Muscle layer of colon (tissue), 2 donors: ENCODE results near the gene VIPR2.
"Not testable (repeated sequence)": the region's sequence is repeated elsewhere in the genome, so short reads cannot be mapped to it uniquely, and the experiment has no call there.

ENCODE experiments used
- H3K27ac ChIP-seq: one replicate; pipeline ENCODE4 v1.7.0; 2013; ENCODE audit warnings: low read depth, mild to moderate bottlenecking, low read length, moderate library complexity
- H3K27me3 ChIP-seq, 2 donors: one replicate each; pipeline ENCODE4 v1.7.0; 2013; ENCODE audit warnings: low read length in 2 of 2, mild to moderate bottlenecking in 2 of 2; ENCODE audit not compliant: insufficient read depth in 2 of 2, control insufficient read depth in 1 of 2
- H3K36me3 ChIP-seq: one replicate; pipeline ENCODE4 v1.7.0; 2013; ENCODE audit warnings: mild to moderate bottlenecking, low read length; ENCODE audit not compliant: insufficient read depth
- H3K4me1 ChIP-seq: one replicate; pipeline ENCODE4 v1.7.0; 2013; ENCODE audit warnings: mild to moderate bottlenecking, low read length; ENCODE audit not compliant: insufficient read depth
- H3K4me3 ChIP-seq, 2 donors: one replicate each; pipeline ENCODE4 v1.7.0; 2013; ENCODE audit warnings: low read length in 2 of 2, low read depth in 1 of 2, mild to moderate bottlenecking in 1 of 2, moderate library complexity in 1 of 2
- H3K9ac ChIP-seq: one replicate; pipeline ENCODE4 v1.7.0; 2013; ENCODE audit warnings: low read length
- H3K9me3 ChIP-seq: one replicate; pipeline ENCODE4 v1.7.0; 2013; ENCODE audit warnings: mild to moderate bottlenecking, low read length
- donor health status: abdominal sarcoma.
- donor health status: Adenocarcinoma of cecum.

Gene VIPR2

GRCh38 chr7:158993591-158993990, 151.1 kb downstream of the VIPR2 start:
- Histone ChIP-seq H3K27me3 (peaks cover 17 to 47% of the 10 kb centered on the region in 2 donors), H3K9ac (no peak overlapping the region), H3K4me3 (no peak overlapping the region), H3K27ac (no peak overlapping the region), H3K4me1 (no peaks in the 10 kb centered on the region), H3K36me3 (no peaks in the 10 kb centered on the region), H3K9me3 (no peaks in the 10 kb centered on the region)

GRCh38 chr7:158992759-158993158, 151.9 kb downstream of the VIPR2 start:
- H3K4me3 ChIP-seq, result no peak overlapping the region
- H3K9me3 ChIP-seq, result no peaks in the 10 kb centered on the region
- H3K27me3 ChIP-seq, result peaks cover 17 to 47% of the 10 kb centered on the region in 2 donors
- no peaks in the 10 kb centered on the region for H3K4me1 ChIP-seq
- no peaks in the 10 kb centered on the region for H3K36me3 ChIP-seq
- no peak overlapping the region for H3K27ac ChIP-seq
- no peak overlapping the region for H3K9ac ChIP-seq

GRCh38 chr7:158991824-158992621, 152.6 kb downstream of the VIPR2 start:
- H3K27ac ChIP-seq, result no peak overlapping the region
- H3K4me1 ChIP-seq, result no peaks in the 10 kb centered on the region
- no peaks in the 10 kb centered on the region for H3K9me3 ChIP-seq
- no peak overlapping the region for H3K4me3 ChIP-seq
- no peaks in the 10 kb centered on the region for H3K36me3 ChIP-seq
- H3K27me3 ChIP-seq, result peaks cover 11 to 44% of the 10 kb centered on the region in 2 donors
- H3K9ac ChIP-seq, result no peak overlapping the region

DNA sequence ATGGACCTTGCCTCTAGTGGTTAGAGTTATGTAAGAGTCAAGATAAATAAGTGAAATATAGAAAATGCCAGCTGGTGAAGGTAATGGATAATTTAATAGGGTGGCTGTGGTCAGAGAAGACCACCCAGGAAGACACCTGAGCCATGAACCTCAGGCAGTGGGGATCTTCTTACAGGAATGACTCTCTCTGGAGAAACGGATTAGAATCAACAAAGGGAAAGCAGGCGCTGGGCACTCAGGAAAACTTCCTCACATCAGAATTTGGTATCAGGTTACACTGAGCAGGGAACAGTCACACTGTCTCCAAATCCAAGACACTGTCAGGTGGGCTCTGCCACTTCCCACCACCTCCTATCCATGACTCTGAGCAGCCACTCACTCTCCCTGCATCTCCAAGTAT, 155.7 kb downstream of the VIPR2 start:
- Histone ChIP-seq H3K27me3 (peaks cover 5 to 32% of the 10 kb centered on the region in 2 donors), H3K36me3 (no peaks in the 10 kb centered on the region)

GRCh38 chr7:158988302-158988862, 156.3 kb downstream of the VIPR2 start:
- H3K9ac ChIP-seq, result no peak overlapping the region
- no peaks in the 10 kb centered on the region for H3K9me3 ChIP-seq
- H3K36me3 ChIP-seq, result no peaks in the 10 kb centered on the region
- H3K27ac ChIP-seq, result no peak overlapping the region
- H3K27me3 ChIP-seq, result peaks cover 5 to 25% of the 10 kb centered on the region in 2 donors
- no peak overlapping the region for H3K4me3 ChIP-seq
- no peaks in the 10 kb centered on the region for H3K4me1 ChIP-seq

More for the DNA sequence above, 155.7 kb downstream of the VIPR2 start:
- Histone ChIP-seq H3K9me3 (no peaks in the 10 kb centered on the region), H3K4me1 (no peaks in the 10 kb centered on the region), H3K4me3 (no peak overlapping the region), H3K9ac (no peak overlapping the region), H3K27ac (no peak overlapping the region)

DNA sequence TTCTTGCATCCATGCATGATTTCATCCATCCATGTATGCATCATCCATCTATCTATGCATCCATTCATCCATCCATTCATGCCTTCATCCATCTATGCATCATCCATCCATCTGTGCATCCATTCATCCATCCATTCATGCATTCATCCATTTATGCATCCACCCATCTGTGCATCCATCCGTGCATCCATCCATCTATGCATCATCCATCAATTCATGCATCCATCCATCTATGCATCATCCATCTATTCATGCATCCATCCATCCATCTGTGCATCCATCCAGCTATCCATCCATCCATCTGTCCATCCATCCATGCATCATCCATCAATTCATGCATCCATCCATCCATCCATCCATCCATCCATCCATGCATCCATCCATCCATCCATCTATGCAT, 157.0 kb downstream of the VIPR2 start:
- Histone ChIP-seq H3K9me3 (no peaks in the 10 kb centered on the region), H3K9ac (no peak overlapping the region), H3K36me3 (no peaks in the 10 kb centered on the region)

DNA sequence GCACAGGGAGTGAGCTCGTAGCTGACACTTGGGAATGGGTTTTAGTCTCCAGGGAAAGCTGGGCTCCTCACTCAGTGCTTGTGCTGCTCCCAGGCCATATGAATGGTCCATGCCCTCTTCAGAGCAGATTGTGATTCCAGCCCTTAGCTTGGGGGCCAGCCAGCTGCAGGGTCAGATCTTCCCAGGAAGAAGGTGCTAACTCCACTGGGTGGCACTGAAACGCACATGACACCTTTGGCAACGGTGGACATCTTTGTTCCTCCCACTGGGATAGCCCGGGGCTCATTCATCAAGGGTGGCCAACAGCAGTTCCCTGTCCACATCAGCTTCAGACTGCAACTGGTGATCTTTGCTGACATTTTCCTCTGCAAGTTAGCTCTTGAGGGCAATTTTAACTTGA, 159.1 kb downstream of the VIPR2 start:
- Histone ChIP-seq H3K4me3 (no peak overlapping the region), H3K9ac (no peak overlapping the region), H3K4me1 (no peaks in the 10 kb centered on the region), H3K36me3 (no peaks in the 10 kb centered on the region), H3K9me3 (no peaks in the 10 kb centered on the region), H3K27ac (no peak overlapping the region), H3K27me3 (peaks cover 5 to 8% of the 10 kb centered on the region in 2 donors)

More for the DNA sequence above, 157.0 kb downstream of the VIPR2 start:
- no peak overlapping the region for H3K27ac ChIP-seq
- no peak overlapping the region for H3K4me3 ChIP-seq
- H3K4me1 ChIP-seq, result no peaks in the 10 kb centered on the region
- H3K27me3 ChIP-seq, result peaks cover 5 to 19% of the 10 kb centered on the region in 2 donors

- H3K9ac ChIP-seq, H3K4me3 ChIP-seq, H3K27me3 ChIP-seq, H3K27ac ChIP-seq, H3K9me3 ChIP-seq, H3K36me3 ChIP-seq: not testable (repeated sequence)
- peaks cover 14% of the 10 kb centered on the region for H3K4me1 ChIP-seq
These were observed 160.7 kb downstream of the VIPR2 start for GRCh38 chr7:158984007-158984406.

GRCh38 chr7:158982080-158982479, 162.6 kb downstream of the VIPR2 start:
- H3K4me3 ChIP-seq, result peak overlapping the region in 1 of 2 donors; percentile 4
- H3K9me3 ChIP-seq, H3K27me3 ChIP-seq: not testable (repeated sequence)

GRCh38 chr7:158979635-158980351, 164.9 kb downstream of the VIPR2 start:
- H3K36me3 ChIP-seq, result no peaks in the 10 kb centered on the region
- no peaks in the 10 kb centered on the region for H3K9me3 ChIP-seq
- H3K4me3 ChIP-seq, result no peak overlapping the region
- H3K9ac ChIP-seq, result no peak overlapping the region
- H3K4me1 ChIP-seq, result peaks cover 20% of the 10 kb centered on the region
- no peaks in the 10 kb centered on the region for H3K27me3 ChIP-seq
- peak overlapping the region; percentile 56 for H3K27ac ChIP-seq

More at GRCh38 chr7:158982080-158982479, 162.6 kb downstream of the VIPR2 start:
- H3K9ac ChIP-seq, H3K27ac ChIP-seq, H3K36me3 ChIP-seq: not testable (repeated sequence)
- peaks cover 14% of the 10 kb centered on the region for H3K4me1 ChIP-seq

GRCh38 chr7:158979023-158979529, 165.6 kb downstream of the VIPR2 start:
- peaks cover 20% of the 10 kb centered on the region for H3K4me1 ChIP-seq
- no peaks in the 10 kb centered on the region for H3K9me3 ChIP-seq
- H3K27me3 ChIP-seq, result no peaks in the 10 kb centered on the region
- H3K36me3 ChIP-seq, result no peaks in the 10 kb centered on the region
- H3K27ac ChIP-seq, result peak overlapping the region; percentile 56
- H3K9ac ChIP-seq, result no peak overlapping the region
- no peak overlapping the region for H3K4me3 ChIP-seq
